ENCODE results near the gene SLC30A1. TPM values are rescaled to one million over a fixed set of nuclear protein-coding genes. Genes with fewer than 3 reads are reported as not detected.

The SLC30A1 gene
- total and polyA plus RNA-seq, 8 donors = 12.5 to 37.7 (median 16.1) TPM

- ATAC-seq = peak; percentile 91
These were observed 46.1 kb upstream of the SLC30A1 start for GRCh38 chr1:211625040-211625439.

GRCh38 chr1:211623515-211623914 lies 44.6 kb upstream of the SLC30A1 start:
- TF ChIP-seq CTCF (IDR thresholded peaks at IDR 0.05) = no peak
- intact Hi-C loops (cut with DNase I) = no loop called here

More at GRCh38 chr1:211625040-211625439, 46.1 kb upstream of the SLC30A1 start:
- DNase-seq = no peak
- intact Hi-C loops (cut with DNase I) = no loop called here
- Histone ChIP-seq H3K9me3 (no peaks in the 10 kb centered on the region), H3K4me1 (no peaks in the 10 kb centered on the region), H3K4me3 (no peak overlapping the region), H3K27me3 (no peaks in the 10 kb centered on the region), H3K27ac (no peak overlapping the region), H3K36me3 (no peaks in the 10 kb centered on the region)
- no peak for TF ChIP-seq CTCF (IDR thresholded peaks at IDR 0.05)

GRCh38 chr1:211621447-211622198 lies 42.7 kb upstream of the SLC30A1 start:
- ATAC-seq (no peak), DNase-seq (no peak)
- H3K9me3 ChIP-seq = no peaks in the 10 kb centered on the region
- H3K4me3 ChIP-seq = no peak overlapping the region
- no peak overlapping the region for H3K27ac ChIP-seq
- H3K4me1 ChIP-seq = no peaks in the 10 kb centered on the region
- no peak for TF ChIP-seq CTCF (IDR thresholded peaks at IDR 0.05)
- H3K27me3 ChIP-seq = no peaks in the 10 kb centered on the region
- intact Hi-C loops (cut with DNase I) = no loop called here
- H3K36me3 ChIP-seq = no peaks in the 10 kb centered on the region

More at GRCh38 chr1:211623515-211623914, 44.6 kb upstream of the SLC30A1 start:
- H3K27ac ChIP-seq = no peak overlapping the region
- no peaks in the 10 kb centered on the region for H3K36me3 ChIP-seq
- H3K9me3 ChIP-seq = no peaks in the 10 kb centered on the region
- no peak overlapping the region for H3K4me3 ChIP-seq
- no peak for ATAC-seq
- no peak for DNase-seq
- no peaks in the 10 kb centered on the region for H3K4me1 ChIP-seq
- H3K27me3 ChIP-seq = no peaks in the 10 kb centered on the region

- H3K27me3 ChIP-seq = no peaks in the 10 kb centered on the region
- no peaks in the 10 kb centered on the region for H3K4me1 ChIP-seq
- no peaks in the 10 kb centered on the region for H3K9me3 ChIP-seq
- H3K27ac ChIP-seq = no peak overlapping the region
- no peak for TF ChIP-seq CTCF (IDR thresholded peaks at IDR 0.05)
- DNase-seq (no peak), ATAC-seq (no peak)
- no peak overlapping the region for H3K4me3 ChIP-seq
- intact Hi-C loops (cut with DNase I) = no loop called here
- no peaks in the 10 kb centered on the region for H3K36me3 ChIP-seq
These were observed 41.1 kb upstream of the SLC30A1 start for GRCh38 chr1:211620097-211620496.

- no peak for TF ChIP-seq CTCF (IDR thresholded peaks at IDR 0.05)
- H3K9me3 ChIP-seq = no peaks in the 10 kb centered on the region
- DNase-seq (no peak), ATAC-seq (no peak)
- intact Hi-C loops (cut with DNase I) = no loop called here
- H3K4me3 ChIP-seq = no peak overlapping the region
- no peaks in the 10 kb centered on the region for H3K27me3 ChIP-seq
- H3K36me3 ChIP-seq = no peaks in the 10 kb centered on the region
- no peak overlapping the region for H3K27ac ChIP-seq
- H3K4me1 ChIP-seq = peaks cover 0 to 3% of the 10 kb centered on the region in 2 donors
These were observed 40.4 kb upstream of the SLC30A1 start for GRCh38 chr1:211619033-211619996.
